OCI-LY7 (cell line): ENCODE data around the gene SMC4. TPM values are rescaled to one million over a fixed set of nuclear protein-coding genes. Genes with fewer than 3 reads are reported as not detected.
A peak's percentile ranks its signal among the peaks of the same experiment; 100 is the strongest.

ENCODE experiments used
- BruUV-seq: library from RNA; stranded (reverse); fragments of 400-500 nt; replicated peaks from 2 replicates; lab custom pipeline; 2021; lab: Mats Ljungman, UMichigan
- CTCF ChIA-PET: fragments of 300-600 bp; sonication (Branson Sonifier 250); formaldehyde crosslinking; loops from one replicate; lab custom pipeline; 2022; ENCODE audit warnings: antibody characterized with exemption; ENCODE audit not compliant: unreplicated experiment; lab: Charles Lee
- POLR2A ChIA-PET: fragments of 300-600 bp; sonication (Branson Sonifier 250); formaldehyde crosslinking; loops from one replicate; lab custom pipeline; 2022; ENCODE audit warnings: antibody characterized with exemption; lab: Charles Lee
- DNase-seq: peaks from one replicate; pipeline ENCODE4 v3.0.0-alpha.2; 2015; ENCODE audit warnings: low spot score
- H2AFZ ChIP-seq: fragments of 200-600 bp; sonication (generic), shearing (Covaris generic); 2 replicates; pipeline ENCODE4 v1.6.1; 2014; ENCODE audit warnings: mild to moderate bottlenecking, antibody characterized with exemption, low read length, moderate library complexity
- H3K27ac ChIP-seq: fragments of 200-600 bp; sonication (generic); 2 replicates; pipeline ENCODE4 v1.5.1; 2014; ENCODE audit warnings: mixed run types, low read depth, mild to moderate bottlenecking, moderate library complexity, low read length, inconsistent platforms; ENCODE audit not compliant: poor library complexity, severe bottlenecking
- H3K36me3 ChIP-seq: fragments of 200-600 bp; sonication (generic); 2 replicates; pipeline ENCODE4 v1.6.1; 2014; ENCODE audit warnings: mild to moderate bottlenecking, antibody characterized with exemption, low read length, moderate library complexity, mixed read lengths; ENCODE audit not compliant: insufficient read depth
- H3K4me1 ChIP-seq: fragments of 200-600 bp; sonication (generic); 2 replicates; pipeline ENCODE4 v1.5.1; 2014; ENCODE audit warnings: mild to moderate bottlenecking, low read length; ENCODE audit not compliant: insufficient read depth, poor library complexity, severe bottlenecking
- H3K4me2 ChIP-seq: fragments of 200-600 bp; sonication (generic); 2 replicates; pipeline ENCODE4 v1.6.1; 2014; ENCODE audit warnings: mild to moderate bottlenecking, low read length
- H3K4me3 ChIP-seq: fragments of 200-600 bp; sonication (generic); 2 replicates; pipeline ENCODE4 v1.5.1; 2014; ENCODE audit warnings: mild to moderate bottlenecking, low read depth, low read length; ENCODE audit not compliant: poor library complexity, severe bottlenecking
- H3K79me2 ChIP-seq: fragments of 200-600 bp; sonication (generic); 2 replicates; pipeline ENCODE4 v1.6.1; 2016; ENCODE audit warnings: low read depth, mild to moderate bottlenecking, low read length, moderate library complexity, mixed read lengths; ENCODE audit not compliant: insufficient read depth
- H3K9me2 ChIP-seq: fragments of 200-600 bp; sonication (generic); 2 replicates; pipeline ENCODE4 v1.6.1; 2016; ENCODE audit warnings: mild to moderate bottlenecking, low read length, mixed read lengths; ENCODE audit not compliant: insufficient read depth
- H3K9me3 ChIP-seq: fragments of 200-600 bp; sonication (generic); 2 replicates; pipeline ENCODE4 v1.6.1; 2014; ENCODE audit warnings: mild to moderate bottlenecking, mixed run types, low read length, mixed read lengths
- H4K20me1 ChIP-seq: fragments of 200-600 bp; sonication (generic); 2 replicates; pipeline ENCODE4 v1.6.1; 2014; ENCODE audit warnings: mild to moderate bottlenecking, antibody characterized with exemption, low read length, moderate library complexity, mixed read lengths; ENCODE audit not compliant: insufficient read depth
- CTCF ChIP-seq: fragments of 200-600 bp; sonication (generic); conservative IDR thresholded peaks from 2 replicates; pipeline ENCODE4 v1.5.1; 2014; ENCODE audit warnings: mild to moderate bottlenecking, antibody characterized with exemption, low read length, moderate library complexity, mixed read lengths
- EZH2phosphoT487 ChIP-seq: fragments of 200-600 bp; sonication (generic); IDR thresholded peaks from 2 replicates; pipeline ENCODE4 v1.6.1; 2018; ENCODE audit warnings: low read depth, borderline replicate concordance, mild to moderate bottlenecking, mixed run types, antibody characterized with exemption, low read length, moderate library complexity, mixed read lengths
- intact Hi-C: fragments of 100-400 bp; cut with micrococcal nuclease; formaldehyde crosslinking; loops from one replicate; pipeline ENCODE4 v1.10.0; 2022; ENCODE audit not compliant: unreplicated experiment
- total RNA-seq, 2 experiments: library from RNA; depleted of rRNA in 1 of 2; stranded (reverse); fragments of >200 nt in 1 of 2; shearing (Covaris generic) in 1 of 2; gene quantifications; 2 replicates each; pipeline ENCODE4 v1.2.3, GENCODE V29; 2014 to 2022

Gene SMC4
- total RNA-seq, 2 experiments from 2014 or later: 316 to 352 TPM

GRCh38 chr3:160365869-160366522 lies 33.5 kb upstream of the SMC4 start:
- ChIA-PET POLR2A (no interaction called here), CTCF (no interaction called here)
- Histone ChIP-seq H3K79me2 (no peaks in the 10 kb centered on the region), H3K4me2 (no peak overlapping the region), H3K27ac (no peak overlapping the region), H2AFZ (no peak overlapping the region), H3K4me1 (peaks cover 14% of the 10 kb centered on the region), H4K20me1 (no peaks in the 10 kb centered on the region), H3K9me3 (no peaks in the 10 kb centered on the region), H3K4me3 (no peak overlapping the region), H3K36me3 (peaks cover 18% of the 10 kb centered on the region), H3K9me2 (no peaks in the 10 kb centered on the region)
- no peak for DNase-seq
- TF ChIP-seq CTCF (no peak), EZH2phosphoT487 (no peak)
- no TSS peak for BruUV-seq
- intact Hi-C loops: no loop called here

GRCh38 chr3:160368804-160369203 lies 30.6 kb upstream of the SMC4 start:
- CTCF ChIA-PET: no interaction called here
- H4K20me1 ChIP-seq: no peaks in the 10 kb centered on the region
- peak; percentile 48 for DNase-seq
- no peak overlapping the region; the same call in 1 of the 2 replicates for H3K4me2 ChIP-seq
- H3K9me2 ChIP-seq: no peaks in the 10 kb centered on the region
- peaks cover 28% of the 10 kb centered on the region for H3K36me3 ChIP-seq
- H3K79me2 ChIP-seq: no peaks in the 10 kb centered on the region
- TF ChIP-seq EZH2phosphoT487: no peak
- no peak for TF ChIP-seq CTCF
- H3K4me3 ChIP-seq: no peak overlapping the region
- H2AFZ ChIP-seq: no peak overlapping the region
- peaks cover 14% of the 10 kb centered on the region for H3K4me1 ChIP-seq
- intact Hi-C loops: no loop called here
- BruUV-seq: no TSS peak
- no peak overlapping the region for H3K27ac ChIP-seq
- no peaks in the 10 kb centered on the region for H3K9me3 ChIP-seq
- POLR2A ChIA-PET: interaction anchor here (0.6 to 2.0 kb wide), 6 partner anchors 9 to 31 kb away, joined by 3 to 7 read pairs (median 4); no protein-coding TSS in a partner anchor

- no peak overlapping the region for H3K4me3 ChIP-seq
- intact Hi-C loops: no loop called here
- no peaks in the 10 kb centered on the region for H3K9me2 ChIP-seq
- H3K4me2 ChIP-seq: peak overlapping the region; percentile 4; the same call in 1 of the 2 replicates
- TF ChIP-seq EZH2phosphoT487: no peak
- TF ChIP-seq CTCF: no peak
- no peak for DNase-seq
- H3K9me3 ChIP-seq: no peaks in the 10 kb centered on the region
- peaks cover 37% of the 10 kb centered on the region for H3K36me3 ChIP-seq
- CTCF ChIA-PET: no interaction called here
- no TSS peak for BruUV-seq
- H2AFZ ChIP-seq: no peak overlapping the region
- H3K79me2 ChIP-seq: no peaks in the 10 kb centered on the region
- no peaks in the 10 kb centered on the region for H4K20me1 ChIP-seq
- POLR2A ChIA-PET: interaction anchor here (0.6 to 2.0 kb wide), 8 partner anchors 11 to 485 kb away, joined by 3 to 7 read pairs (median 3); no protein-coding TSS in a partner anchor
- peaks cover 14% of the 10 kb centered on the region for H3K4me1 ChIP-seq
- no peak overlapping the region for H3K27ac ChIP-seq
These were observed 29.7 kb upstream of the SMC4 start for GRCh38 chr3:160369784-160370183.
